UCSD-AML1 (cell line): ENCODE results near the gene NARS2.
"Not testable (repeated sequence)": the region's sequence is repeated elsewhere in the genome, so short reads cannot be mapped to it uniquely, and the experiment has no call there.

Source experiments
- DNase-seq: peaks from one replicate; lab custom pipeline; 2025; ENCODE audit not compliant: unreplicated experiment; lab: John Stamatoyannopoulos, UW

The NARS2 gene

DNA sequence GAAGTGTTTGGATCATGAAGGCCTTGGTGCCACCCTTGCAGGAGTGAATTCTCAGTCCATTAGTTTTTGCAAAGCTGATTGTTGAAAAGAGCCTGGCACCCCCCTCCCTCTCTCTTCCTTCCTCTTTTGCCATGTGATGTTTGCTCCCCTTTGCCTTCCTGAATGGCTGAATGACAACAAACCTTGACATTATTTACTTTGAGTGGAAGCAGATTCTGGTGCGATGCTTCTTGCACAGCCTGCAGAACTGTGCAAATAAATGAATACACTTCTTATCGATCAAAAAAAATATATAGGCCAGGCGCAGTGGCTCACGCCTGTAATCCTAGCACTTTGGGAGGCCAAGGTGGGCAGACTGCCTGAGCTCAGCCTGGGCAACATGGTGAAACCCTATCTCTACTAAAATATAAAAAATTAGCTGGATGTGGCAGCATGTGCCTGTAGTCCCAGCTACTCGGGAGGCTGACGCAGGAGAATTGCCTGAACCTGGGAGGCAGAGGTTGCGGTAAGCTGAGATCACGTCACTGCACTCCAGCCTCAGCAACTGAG lies 2.0 kb upstream of the NARS2 start:
- peak; percentile 22 for DNase-seq

DNA sequence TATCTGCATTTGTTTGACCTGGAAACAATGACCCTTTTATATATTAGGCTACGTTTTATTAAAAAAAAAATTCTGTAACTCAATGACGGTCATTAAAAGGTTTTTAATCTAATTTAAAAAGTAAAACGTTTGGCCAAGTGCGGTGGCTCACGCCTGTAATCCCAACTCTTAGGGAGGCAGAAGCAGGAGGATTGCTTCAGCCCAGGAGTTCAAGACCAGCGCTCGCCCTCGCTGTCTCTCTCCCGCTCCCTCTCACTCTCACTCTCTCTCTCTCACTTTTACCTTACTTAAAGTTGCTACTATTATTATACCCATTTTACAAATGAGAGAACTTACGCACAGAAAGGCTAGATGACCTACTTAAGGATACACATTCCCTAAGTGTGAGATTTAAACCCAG lies 814 bp upstream of the NARS2 start:
- DNase-seq: no peak

DNA sequence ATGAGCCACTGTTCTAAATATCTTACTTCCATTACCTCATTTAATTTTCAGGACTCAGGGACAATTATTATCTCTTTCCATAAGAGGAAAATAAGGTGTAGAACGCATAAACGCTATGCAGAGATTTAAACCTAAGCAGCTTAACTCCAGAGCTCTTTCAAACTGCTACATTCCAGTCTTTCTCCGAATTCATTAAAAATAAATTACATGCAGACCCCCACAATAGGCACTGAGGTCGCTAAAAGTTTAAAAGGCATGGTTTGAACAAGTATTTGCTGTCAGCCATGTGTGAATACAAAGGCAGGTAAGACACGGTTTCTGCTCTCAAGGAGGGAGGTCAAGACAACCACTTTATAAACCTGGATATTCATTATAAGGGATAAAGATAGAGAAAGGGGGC lies 983 bp downstream of the NARS2 start:
- no peak for DNase-seq

DNA sequence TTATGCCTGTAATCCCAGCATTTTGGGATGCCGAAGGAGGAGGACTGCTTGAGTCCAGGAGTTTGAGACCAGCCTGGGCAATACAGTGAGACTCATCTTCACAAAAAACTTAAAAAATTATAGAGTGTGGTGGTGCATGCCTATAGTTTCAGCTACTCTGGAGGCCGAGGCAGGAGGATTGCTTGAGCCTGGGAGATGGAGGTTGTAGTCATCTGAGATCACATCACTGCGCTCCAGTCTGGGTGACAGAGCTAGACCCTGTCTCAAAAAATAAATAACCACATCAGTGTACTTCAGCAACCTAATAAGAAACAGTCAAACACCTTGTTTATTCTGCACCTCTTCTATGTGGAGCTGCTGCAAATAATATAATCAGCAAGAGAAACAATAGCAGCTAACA lies 1.4 kb downstream of the NARS2 start:
- DNase-seq: no peak

DNA sequence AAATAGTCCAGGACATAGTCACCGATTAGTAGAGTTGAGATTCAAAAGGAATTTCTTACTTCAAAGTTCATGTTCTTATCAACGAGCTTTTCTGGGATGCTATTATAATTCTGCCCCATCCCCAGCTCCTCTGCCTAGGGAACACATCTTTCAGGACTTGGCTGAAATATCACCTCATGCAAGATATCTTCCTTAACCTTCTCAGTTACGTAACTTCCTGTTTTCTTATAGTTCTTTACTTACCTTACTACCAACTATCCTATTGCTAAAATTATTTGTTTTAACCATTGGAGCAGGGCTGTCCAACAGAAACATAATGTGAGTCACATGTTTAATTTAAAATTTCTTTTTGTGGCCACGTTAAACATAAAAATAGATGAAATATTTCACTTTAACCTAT lies 2.3 kb downstream of the NARS2 start:
- no peak for DNase-seq

DNA sequence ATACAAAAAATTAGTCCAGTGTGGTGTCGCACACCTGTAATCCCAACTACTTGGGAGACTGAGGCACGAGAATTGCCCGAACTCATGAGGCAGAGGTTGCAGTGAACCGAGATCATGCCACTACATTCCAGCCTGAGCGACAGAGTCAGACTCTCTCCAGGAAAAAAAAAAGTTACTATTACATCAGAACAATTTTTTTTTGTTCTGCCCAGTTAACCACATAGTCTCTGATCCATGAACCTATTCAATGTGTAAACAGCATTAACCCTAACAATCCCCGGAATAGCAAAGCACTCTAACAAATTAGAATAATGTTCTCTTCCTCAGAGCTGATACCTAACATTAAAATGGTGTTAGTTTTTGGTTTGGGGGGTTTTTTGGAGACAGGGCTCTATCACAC lies 4.6 kb downstream of the NARS2 start:
- no peak for DNase-seq

DNA sequence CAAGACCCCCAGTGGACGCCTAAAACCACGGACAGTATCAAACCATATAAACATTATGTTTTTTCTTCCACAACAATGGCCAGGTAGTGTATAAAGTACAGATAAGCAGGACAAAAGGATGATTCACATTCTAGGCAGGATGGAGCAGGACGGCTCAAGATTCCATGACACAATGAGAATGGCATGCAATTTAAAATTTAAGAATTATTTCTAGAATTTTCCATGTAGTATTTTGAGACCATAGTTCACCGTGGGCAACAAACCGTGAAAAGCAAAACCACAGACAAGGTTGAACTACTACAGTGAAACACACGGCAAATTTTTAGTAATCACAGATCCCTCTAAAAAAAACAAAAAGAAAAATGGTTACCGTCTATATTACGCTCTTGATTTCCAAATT lies 7.5 kb downstream of the NARS2 start:
- no peak for DNase-seq

DNA sequence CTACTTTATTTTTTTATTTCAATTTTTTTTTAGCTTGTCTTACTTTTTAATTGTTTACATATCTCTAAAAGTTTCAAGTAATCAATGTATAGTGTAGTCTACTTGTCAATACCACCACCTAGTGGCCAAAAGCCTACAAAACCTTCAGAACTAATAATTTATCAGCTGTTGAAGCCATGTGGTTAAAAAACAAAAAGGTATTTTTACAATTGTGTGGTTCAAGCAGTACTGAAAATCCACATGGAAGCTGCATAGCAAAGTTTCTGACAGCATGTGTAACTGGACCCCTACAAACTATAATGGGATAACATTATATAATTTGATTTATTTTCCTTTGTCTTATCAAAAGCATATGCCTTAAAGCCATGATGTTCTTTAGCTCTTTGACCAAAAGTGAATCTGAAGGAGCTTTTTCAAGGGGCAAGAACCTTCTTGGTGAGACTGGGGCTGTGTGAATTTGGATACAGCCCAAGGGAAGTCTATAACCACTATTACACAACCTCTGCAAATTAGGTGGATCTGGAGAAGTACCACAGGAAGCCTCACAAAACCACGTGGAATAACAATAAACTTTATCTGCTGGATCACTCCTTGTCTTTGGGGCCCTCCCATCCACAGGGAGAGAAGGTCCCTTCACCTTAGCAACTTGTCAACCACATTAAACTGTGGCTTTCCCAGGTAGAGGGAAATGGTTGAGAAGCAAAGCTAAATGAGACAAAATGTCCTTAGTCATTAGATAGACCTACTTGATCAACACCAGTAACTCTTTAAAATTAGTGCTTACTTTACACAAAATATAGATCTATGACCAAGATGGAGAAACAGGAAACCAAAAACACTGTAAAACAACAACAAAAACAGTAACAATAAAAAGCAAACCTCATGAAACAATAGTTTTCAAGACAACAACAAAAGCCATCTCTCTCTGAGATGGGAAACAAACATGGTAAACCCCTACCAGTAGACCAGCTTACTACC lies 9.9 kb downstream of the NARS2 start:
- DNase-seq: no peak

DNA sequence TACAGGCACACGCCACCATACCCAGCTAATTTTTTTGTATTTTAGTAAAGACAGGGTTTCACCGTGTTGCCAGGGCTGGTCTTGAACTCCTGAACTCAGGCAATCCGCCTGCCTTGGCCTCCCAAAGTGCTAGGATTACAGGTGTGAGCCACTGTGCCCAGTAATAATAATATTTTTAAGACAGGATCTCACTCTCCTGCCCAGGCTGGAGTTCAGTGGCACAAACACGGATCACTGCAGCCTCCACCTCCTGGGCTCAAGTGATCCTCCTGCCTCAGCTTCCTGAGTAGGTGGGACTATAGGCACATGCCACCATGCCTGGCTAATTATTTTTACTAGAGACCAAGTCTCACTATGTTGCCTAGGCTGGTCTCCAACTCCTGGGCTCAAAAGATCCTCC lies 10.6 kb downstream of the NARS2 start:
- not testable (repeated sequence) for DNase-seq

DNA sequence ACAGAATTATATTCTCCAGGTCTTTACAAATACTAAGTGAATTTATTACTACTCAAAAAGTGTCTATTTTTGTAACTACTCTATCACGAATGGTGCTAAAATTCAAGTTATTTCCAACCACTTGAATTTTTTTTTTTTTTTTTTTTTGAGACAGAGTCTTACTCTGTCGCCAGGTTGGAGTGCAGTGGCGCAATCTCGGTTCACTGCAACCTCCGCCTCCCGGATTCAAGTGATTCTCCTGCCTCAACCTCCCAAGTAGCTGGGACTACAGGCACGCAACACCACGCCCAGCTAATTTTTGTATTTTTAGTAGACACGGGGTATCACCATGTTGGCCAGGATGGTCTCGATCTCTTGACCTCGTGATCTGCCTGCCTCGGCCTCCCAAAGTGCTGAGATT lies 11.6 kb downstream of the NARS2 start:
- DNase-seq: not testable (repeated sequence)

DNA sequence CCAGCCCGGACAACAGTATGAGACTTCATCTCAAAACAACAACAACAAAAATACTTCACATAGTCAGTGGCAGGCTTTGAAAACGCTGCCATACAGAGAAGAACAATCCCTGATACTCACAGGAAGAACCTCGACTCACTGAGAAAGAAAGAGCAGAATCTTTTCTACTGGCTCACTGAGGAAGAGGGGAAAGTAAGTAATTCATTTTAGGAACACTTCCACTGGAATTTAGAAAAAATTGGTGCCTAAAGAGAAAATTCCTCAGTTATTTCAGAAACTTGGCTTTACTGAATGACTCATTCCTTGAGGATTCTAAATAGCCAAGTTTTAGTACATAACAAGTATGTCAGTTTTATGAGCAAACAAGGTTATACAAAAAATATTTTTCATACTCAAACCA lies 12.3 kb downstream of the NARS2 start:
- DNase-seq: no peak

DNA sequence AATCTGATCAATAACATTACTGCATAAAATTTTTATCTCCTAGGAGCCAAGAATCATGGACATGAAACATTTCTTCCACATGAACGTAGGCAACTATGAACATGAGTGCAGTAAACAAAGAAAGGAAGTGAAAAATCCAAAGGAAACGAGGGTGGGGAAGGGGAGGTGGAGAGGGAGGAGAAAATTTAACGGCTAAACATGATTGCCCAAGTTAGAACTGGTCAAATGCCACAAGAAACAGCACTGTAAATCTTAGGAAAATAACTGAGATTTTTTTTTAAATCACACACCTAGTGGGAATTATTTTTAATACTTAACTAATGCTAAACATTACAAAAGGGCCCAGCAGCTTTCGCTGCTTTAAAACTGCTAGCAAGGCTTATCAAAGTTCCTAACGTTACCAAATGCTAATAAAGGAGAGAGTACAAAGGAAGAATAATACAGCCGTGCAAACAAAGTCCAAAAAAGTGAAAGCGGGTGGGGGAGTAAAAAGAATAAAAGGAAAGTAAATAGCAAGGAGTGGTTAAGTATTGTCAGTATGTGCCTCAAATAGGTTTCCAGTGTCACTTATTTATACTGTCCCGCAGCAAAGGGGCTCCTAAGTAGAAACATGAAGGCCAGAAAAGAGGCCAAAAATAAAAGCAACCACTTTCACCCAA lies 13.7 kb downstream of the NARS2 start:
- no peak for DNase-seq

DNA sequence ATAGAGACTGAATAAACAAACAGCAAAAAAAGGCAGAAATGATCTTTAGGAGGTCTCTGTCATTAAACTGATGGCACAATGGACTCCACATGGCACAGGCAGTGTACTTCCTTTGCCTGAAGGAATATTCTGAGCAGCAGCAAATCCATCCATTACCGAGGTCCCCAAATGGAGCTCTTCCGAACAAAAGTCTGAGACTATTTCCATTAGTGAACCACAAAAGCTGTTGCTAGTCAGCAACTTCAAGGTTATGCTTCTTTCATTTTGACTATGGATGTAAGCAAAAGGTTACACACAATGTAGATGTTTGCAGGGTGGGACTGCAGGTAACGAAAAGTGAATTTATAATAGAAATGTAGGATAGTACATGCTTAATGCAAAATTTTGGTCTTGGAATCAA lies 14.5 kb downstream of the NARS2 start:
- no peak for DNase-seq

DNA sequence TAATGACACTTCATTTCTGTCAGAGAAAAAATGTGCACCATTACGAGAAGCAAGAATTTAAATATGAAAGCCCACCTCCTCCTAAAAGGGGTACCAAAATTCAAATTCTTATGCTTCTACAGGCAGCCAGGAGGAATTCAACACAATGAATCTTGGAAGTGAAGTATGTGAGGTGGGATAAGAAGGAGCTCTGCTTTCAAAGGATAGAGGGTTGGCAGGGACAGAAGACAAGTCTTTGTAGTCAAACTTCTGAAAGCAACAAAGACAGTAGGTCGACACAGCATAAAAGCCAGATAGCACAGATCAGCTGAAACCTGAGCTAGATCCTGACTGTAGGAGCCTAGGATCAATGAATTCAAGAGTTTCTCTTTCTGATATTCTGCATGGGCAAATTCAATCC lies 17.4 kb downstream of the NARS2 start:
- no peak for DNase-seq

DNA sequence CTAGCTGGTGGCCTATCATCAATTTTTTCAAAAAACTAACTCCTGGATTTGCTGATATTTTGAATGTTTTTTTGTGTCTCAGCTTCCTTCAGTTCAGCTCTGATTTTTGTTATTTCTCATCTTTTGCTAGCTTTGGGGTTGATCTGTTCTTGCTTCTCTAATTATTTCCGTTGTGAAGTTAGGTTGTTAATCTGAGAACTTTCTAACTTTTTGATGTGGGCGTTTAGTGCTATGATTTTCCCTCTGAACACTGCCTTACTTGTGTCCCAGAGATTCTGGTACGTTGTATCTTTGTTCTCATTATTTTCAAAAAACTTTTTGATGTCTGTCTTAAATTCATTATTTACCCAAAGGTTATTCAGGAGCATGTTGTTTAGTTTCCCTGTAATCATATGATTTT lies 19.1 kb downstream of the NARS2 start:
- no peak for DNase-seq

DNA sequence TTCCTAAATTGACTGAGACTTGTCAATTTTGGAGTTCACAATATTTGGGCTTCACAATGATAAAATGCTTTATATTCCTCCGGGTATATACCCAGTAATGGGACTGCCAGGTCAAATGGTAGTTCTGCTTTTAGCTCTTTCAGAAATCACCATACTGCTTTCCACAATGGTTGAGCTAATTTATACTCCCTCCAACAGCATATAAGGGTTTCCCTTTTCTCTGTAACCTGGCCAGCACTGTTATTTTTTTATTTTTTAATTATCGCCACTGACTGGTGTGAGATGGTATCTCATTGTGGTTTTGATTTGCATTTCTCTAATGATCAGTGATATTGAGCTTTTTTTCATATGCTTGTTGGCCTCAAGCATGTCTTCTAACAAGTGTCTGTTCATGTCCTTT lies 21.8 kb downstream of the NARS2 start:
- no peak for DNase-seq

DNA sequence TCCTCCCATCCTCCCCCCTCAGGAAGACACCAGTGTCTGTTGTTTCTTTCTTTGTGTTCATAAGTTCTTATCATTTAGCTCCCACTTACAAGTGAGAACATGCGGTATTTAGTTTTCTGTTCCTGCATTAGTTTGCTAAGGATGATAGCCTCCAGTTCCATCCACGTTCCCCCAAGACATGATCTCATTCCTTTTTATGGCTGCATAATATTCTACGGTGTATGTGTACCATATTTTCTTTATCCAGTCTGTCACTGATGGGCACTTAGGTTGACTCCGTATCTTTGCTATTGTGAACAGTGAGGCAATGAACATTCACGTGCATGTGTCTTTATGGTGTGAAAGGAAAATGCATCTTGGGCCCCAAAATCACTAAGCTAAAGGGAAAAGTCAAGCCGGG lies 22.5 kb downstream of the NARS2 start:
- not testable (repeated sequence) for DNase-seq

DNA sequence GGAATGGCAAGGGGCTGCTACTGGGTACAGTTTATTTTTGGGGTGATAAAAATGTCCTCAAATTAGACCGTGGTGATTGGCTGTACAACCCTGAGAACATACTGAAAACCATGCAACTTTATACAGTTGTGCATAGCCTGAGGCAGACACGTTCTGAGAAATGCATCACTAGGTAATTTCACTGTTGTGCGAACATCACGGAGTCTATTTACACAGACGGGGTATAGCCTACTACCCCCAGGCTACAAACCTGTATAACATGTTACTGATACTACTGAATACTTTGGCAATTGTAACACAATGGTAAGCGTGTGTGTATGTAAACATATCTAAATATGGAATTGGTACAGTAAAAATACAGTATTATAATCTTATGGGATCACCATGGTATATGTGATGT lies 23.6 kb downstream of the NARS2 start:
- no peak for DNase-seq

DNA sequence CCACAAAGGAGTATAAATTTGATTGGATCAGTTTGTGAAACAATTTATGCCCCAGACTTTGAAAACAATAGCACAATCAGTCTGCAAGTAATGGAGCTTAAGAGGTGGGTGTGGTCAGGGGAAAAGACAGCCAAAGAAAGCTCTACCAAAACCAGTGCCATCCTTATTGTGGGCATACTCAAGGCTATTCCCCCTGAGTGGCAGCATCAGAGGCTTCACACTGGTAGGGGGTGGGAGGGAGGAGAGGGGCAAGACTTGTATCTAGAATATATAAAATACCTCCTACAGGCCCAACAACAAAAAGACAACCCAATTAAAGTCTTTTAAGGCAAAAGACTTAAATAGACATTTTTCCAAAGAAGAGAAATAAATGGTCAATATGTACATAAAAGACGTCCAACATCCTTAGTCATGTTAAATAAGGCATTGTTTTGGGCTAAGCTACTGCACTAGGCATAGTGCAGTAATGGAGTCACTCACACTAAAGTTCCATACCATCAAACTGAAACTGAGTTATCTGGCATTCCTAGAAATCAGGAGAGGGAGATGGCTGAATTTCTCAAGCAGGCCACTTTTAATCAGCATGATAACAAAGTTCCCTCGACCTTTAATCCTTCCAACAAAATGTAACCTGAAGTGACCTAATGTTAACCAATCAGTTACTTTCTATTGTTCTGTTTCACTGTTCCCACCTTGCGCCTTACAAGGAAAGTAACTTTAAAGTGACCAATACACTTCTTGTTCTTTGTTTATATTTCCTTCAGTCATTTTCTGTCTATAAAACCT lies 24.8 kb downstream of the NARS2 start:
- DNase-seq: no peak

DNA sequence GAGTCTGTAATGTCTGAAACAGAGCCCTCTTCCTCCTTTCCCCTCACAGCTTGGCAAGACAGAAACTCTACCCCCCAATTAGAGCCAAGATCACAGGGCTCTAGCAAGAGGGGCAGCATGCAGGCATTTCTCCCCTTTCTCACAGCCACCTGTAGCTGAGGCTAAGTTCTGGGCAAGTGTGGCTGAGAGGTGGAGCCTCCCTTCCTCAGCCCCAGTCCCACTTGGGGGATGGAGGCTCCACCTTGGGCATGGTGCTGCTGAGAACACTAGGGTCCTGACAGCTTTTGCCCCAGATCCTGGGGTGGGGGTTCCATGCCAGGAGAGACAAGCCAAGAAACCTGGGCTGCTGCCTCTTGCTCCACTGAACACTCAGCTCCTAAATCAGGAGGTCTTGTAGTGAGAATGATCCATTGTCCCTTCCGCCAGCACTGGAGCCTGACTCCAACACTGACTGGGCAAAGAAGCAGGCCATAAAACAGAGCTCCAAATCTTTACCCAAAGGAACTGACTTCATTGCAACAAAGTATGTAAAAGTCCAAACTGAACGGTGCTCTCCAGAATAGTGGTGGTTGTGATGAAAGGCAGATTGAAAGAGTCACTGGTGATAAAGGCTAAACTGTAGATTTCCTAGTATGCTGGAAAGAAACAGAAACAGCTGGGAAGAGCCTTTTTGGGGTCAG lies 25.6 kb downstream of the NARS2 start:
- DNase-seq: no peak
